SK-N-MC (cell line): ENCODE data around the gene SHROOM3.

Experiments
- DNase-seq: peaks from one replicate; pipeline ENCODE4 v3.0.0-alpha.2; 2011; ENCODE audit warnings: low read depth, low spot score
- H3K27ac ChIP-seq: fragments of 200-600 bp; sonication (generic); 2 replicates; pipeline ENCODE4 v1.5.1; 2016; ENCODE audit warnings: mixed run types
- H3K36me3 ChIP-seq: fragments of 200-600 bp; sonication (generic); 2 replicates; pipeline ENCODE4 v1.6.1; 2017; ENCODE audit warnings: antibody characterized with exemption, low read length, mixed read lengths; ENCODE audit not compliant: insufficient read depth
- H3K4me3 ChIP-seq: fragments of 200-600 bp; sonication (generic); 2 replicates; pipeline ENCODE4 v1.5.1; 2016
- H3K9ac ChIP-seq: fragments of 200-600 bp; sonication (generic); 2 replicates; pipeline ENCODE4 v1.8.0; 2017; ENCODE audit warnings: mixed run types, mixed read lengths; ENCODE audit not compliant: insufficient read length
- H3K9me3 ChIP-seq: fragments of 200-600 bp; sonication (generic); 2 replicates; pipeline ENCODE4 v1.6.1; 2017; ENCODE audit warnings: low read depth, mild to moderate bottlenecking, antibody characterized with exemption, low read length, moderate library complexity, mixed read lengths
- EZH2 ChIP-seq: fragments of 200-600 bp; sonication (generic); IDR thresholded peaks from one replicate; pipeline ENCODE4 v1.6.1; 2017; ENCODE audit warnings: antibody characterized with exemption
- FOXP2 ChIP-seq: optimal IDR thresholded peaks from 2 replicates; pipeline ENCODE3; 2011; ENCODE audit warnings: mild to moderate bottlenecking, moderate library complexity; ENCODE audit not compliant: insufficient read depth; ENCODE audit errors: extremely low read length, control extremely low read depth
- POLR2AphosphoS5 ChIP-seq: IDR thresholded peaks from 2 replicates; pipeline ENCODE4 v1.6.1; 2012; ENCODE audit warnings: mild to moderate bottlenecking, low read depth, low read length, borderline replicate concordance

The SHROOM3 gene

GRCh38 chr4:76703123-76703490 lies 268.1 kb downstream of the SHROOM3 start:
- no peak overlapping the region for H3K9ac ChIP-seq
- no peak for DNase-seq
- H3K27ac ChIP-seq = no peak overlapping the region

DNA sequence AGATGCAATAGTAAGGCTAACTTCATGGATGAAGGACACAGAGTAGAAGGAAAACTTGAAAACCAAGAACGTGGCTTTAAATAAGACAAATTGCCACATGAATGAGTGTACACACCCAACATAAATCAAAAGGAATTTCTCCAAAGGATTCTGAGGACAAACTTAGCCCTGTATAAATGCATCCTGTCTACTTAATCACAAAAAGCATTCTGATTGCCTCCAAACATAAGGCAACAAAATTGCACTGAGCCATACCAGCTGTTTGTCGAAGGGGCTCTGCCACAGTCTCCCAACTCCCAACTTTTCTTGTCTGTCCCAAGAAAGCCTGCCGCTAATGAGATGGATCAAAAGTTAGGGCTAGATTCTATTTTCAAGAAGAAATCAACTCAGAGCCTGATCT lies 268.6 kb downstream of the SHROOM3 start:
- Histone ChIP-seq H3K9me3 (no peaks in the 10 kb centered on the region), H3K4me3 (no peak overlapping the region), H3K36me3 (no peaks in the 10 kb centered on the region), H3K9ac (no peak overlapping the region), H3K27ac (no peak overlapping the region)
- DNase-seq = no peak
- TF ChIP-seq EZH2 = no peak
- TF ChIP-seq POLR2AphosphoS5 = no peak
- no peak for TF ChIP-seq FOXP2

More at GRCh38 chr4:76703123-76703490, 268.1 kb downstream of the SHROOM3 start:
- H3K4me3 ChIP-seq = no peak overlapping the region
- TF ChIP-seq FOXP2 (no peak), POLR2AphosphoS5 (no peak)
- H3K36me3 ChIP-seq = no peaks in the 10 kb centered on the region
- no peaks in the 10 kb centered on the region for H3K9me3 ChIP-seq

DNA sequence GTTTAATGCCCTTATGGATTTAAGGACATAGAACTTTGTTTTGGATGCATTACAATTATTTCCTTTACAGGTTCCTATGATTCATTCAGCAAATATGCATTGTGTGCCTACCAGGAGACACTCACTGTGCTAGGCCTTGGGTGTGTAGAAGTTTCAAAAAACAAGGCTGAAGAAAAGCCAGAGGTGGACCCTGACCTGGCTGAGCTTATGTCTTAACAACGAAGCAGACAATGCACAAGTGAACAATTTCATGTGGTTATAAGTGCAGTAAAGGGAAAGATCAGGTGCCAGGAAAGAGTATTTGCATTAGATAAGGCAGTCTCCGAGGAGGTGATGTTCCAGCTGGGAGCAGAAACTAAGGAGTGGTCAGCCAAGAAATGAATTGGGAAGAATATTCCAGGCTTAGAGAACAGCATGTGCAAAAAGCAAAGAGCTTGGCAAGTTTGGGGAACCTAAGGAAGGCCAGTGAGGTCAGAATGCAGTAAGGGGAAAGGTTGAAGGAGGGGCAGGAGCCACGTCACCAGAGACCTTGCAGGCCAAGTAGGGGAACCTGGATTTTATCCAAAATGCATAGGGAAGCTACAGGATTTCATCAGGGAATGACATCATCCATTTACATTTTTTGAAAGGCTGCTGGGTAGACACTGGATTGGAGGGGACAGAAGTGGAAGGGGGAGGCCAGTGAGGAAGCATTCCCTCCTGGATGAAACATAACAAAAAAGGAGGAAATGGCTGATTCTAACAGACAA lies 269.3 kb downstream of the SHROOM3 start:
- Histone ChIP-seq H3K27ac (no peak overlapping the region), H3K4me3 (no peak overlapping the region), H3K9me3 (no peaks in the 10 kb centered on the region), H3K9ac (no peak overlapping the region), H3K36me3 (no peaks in the 10 kb centered on the region)
- no peak for TF ChIP-seq POLR2AphosphoS5
- no peak for DNase-seq

DNA sequence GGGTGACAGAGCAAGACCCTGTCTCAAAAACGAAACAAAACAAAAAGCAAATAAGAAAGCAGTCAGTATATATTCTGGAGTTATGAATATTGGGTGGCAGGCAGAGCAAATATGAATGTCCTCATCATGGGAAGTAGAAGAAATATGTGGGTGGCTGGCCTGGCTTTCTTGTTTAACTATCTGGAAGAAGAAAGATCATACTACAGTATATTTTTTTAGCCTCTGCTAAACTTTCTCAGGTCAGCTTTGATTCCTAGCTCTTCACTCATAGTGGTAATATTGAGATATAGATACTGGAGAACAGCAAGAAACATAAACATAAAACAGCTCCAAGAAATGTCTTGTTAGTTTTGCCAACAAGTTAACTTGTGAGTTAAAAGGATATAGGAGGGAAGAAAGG lies 270.4 kb downstream of the SHROOM3 start:
- TF ChIP-seq FOXP2 (no peak), POLR2AphosphoS5 (no peak), EZH2 (no peak)

DNA sequence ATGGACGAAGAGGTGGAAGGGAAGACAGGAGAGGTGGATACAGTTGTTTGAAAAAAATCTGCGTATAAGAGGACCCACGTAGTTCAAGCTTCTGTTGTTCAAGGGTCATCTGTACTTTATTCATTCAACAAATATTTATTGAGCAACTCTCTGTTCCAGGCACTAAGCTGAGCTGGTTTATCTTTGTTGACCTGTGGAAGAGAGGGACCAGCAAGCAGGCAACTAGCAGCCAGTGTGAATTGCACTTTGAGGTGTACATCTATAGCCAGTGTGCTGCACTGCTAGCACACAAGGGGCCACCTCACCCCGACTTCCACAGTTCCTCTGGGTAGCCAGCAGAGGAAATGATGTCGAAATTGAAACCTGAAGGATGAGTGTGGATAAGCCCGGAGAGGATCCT lies 271.6 kb downstream of the SHROOM3 start:
- no peak overlapping the region for H3K4me3 ChIP-seq
- no peak for TF ChIP-seq FOXP2
- TF ChIP-seq EZH2 = no peak
- no peak for TF ChIP-seq POLR2AphosphoS5
- H3K36me3 ChIP-seq = no peaks in the 10 kb centered on the region
- no peaks in the 10 kb centered on the region for H3K9me3 ChIP-seq
- no peak for DNase-seq
- H3K27ac ChIP-seq = no peak overlapping the region
- no peak overlapping the region for H3K9ac ChIP-seq

More for the DNA sequence above, 270.4 kb downstream of the SHROOM3 start:
- Histone ChIP-seq H3K36me3 (no peaks in the 10 kb centered on the region), H3K9me3 (no peaks in the 10 kb centered on the region), H3K4me3 (no peak overlapping the region), H3K9ac (no peak overlapping the region), H3K27ac (no peak overlapping the region)
- no peak for DNase-seq

- H3K27ac ChIP-seq = no peak overlapping the region
- TF ChIP-seq FOXP2 = no peak
- no peak for TF ChIP-seq POLR2AphosphoS5
Observed at GRCh38 chr4:76708971-76709771, 274.1 kb downstream of the SHROOM3 start.

GRCh38 chr4:76709772-76710090 lies 274.7 kb downstream of the SHROOM3 start:
- DNase-seq = no peak
- Histone ChIP-seq H3K36me3 (no peaks in the 10 kb centered on the region), H3K4me3 (no peak overlapping the region), H3K9me3 (no peaks in the 10 kb centered on the region), H3K9ac (no peak overlapping the region), H3K27ac (no peak overlapping the region)
- TF ChIP-seq EZH2 = no peak
- no peak for TF ChIP-seq POLR2AphosphoS5
- TF ChIP-seq FOXP2 = no peak

More at GRCh38 chr4:76708971-76709771, 274.1 kb downstream of the SHROOM3 start:
- DNase-seq = no peak
- H3K9ac ChIP-seq = no peak overlapping the region
- H3K9me3 ChIP-seq = no peaks in the 10 kb centered on the region
- H3K4me3 ChIP-seq = no peak overlapping the region
- H3K36me3 ChIP-seq = no peaks in the 10 kb centered on the region

- Histone ChIP-seq H3K36me3 (no peaks in the 10 kb centered on the region), H3K9me3 (no peaks in the 10 kb centered on the region)
- no peak for TF ChIP-seq FOXP2
- no peak for TF ChIP-seq EZH2
- TF ChIP-seq POLR2AphosphoS5 = no peak
Observed at GRCh38 chr4:76712564-76712963, 277.5 kb downstream of the SHROOM3 start.

More at GRCh38 chr4:76712564-76712963, 277.5 kb downstream of the SHROOM3 start:
- Histone ChIP-seq H3K4me3 (no peak overlapping the region), H3K9ac (no peak overlapping the region), H3K27ac (no peak overlapping the region)
- no peak for DNase-seq
